Measurements from ENCODE around the gene GCLM.
"Not testable (repeated sequence)": the region's sequence is repeated elsewhere in the genome, so short reads cannot be mapped to it uniquely, and the experiment has no call there.

The GCLM gene, protein sequence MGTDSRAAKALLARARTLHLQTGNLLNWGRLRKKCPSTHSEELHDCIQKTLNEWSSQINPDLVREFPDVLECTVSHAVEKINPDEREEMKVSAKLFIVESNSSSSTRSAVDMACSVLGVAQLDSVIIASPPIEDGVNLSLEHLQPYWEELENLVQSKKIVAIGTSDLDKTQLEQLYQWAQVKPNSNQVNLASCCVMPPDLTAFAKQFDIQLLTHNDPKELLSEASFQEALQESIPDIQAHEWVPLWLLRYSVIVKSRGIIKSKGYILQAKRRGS

DNA sequence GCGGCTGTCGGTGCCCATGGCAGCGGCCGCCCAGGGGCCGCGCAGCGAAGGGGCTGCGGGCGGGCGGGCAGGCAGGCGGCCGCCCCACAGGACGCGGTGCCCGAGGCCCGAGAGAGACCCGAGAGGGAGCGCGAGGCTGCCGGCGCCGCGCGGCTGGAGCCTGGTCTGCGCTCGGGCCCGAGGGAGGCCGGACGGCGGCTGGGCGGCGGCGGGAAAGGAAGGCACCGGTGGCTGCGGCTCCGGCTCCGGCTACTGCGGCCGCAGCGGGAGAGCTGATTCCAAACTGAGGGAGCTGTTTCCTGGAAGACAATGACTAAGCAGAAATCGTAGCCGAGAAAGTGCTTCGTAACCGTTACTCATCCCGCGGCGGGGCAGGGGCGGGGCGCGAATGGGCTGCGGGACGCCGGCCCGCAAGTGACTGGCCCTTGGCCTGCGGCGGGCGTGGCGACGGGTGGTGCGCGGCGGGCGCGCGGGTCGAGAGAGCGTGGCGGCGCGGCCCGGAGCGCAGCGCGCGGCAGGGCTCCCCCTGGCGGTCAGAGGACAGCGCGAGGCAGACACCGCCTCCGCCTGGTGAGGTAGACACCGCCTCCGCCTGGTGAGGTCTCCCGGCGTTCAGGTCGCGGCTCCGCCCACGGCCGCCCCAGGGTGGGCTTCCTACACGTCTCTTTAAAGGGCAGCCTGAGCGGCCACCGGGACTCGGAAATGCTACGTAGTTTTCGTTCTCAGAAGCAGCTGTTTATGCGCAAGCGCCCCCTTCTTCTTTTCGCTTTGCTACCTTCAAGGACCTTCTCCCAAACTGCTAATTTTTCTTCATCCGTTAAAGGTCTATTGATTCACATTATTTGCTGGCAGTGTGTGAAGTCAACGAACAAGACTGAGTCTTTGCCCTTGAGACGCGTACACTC is at the start of gene GCLM:
Gene GCLM (minus strand): TSS at position 285 of the 905 bp plus-strand sequence. CDS start 267 bp downstream, at position 18.
- peak; percentile 73 to 90 (median 84) for DNase-seq

DNA sequence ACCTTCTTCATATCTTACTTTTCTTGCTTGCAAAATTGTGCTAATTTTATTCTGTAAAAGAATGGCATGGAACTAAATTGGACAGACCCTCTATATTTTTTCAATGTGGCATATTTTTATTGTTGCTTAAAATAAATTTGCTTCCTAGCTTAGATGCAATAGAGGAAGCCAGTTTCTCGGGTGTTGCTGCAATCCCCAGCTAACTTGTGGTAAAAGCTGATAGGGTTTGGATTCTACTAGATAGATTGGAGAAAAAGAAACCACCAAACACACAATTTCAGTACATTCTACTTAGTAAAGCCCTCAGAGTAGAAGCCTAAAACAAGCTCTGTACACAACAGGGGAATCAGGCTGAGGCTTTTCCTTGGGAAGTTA is 49.5 kb upstream of the GCLM start:
- DNase-seq, result no peak

DNA sequence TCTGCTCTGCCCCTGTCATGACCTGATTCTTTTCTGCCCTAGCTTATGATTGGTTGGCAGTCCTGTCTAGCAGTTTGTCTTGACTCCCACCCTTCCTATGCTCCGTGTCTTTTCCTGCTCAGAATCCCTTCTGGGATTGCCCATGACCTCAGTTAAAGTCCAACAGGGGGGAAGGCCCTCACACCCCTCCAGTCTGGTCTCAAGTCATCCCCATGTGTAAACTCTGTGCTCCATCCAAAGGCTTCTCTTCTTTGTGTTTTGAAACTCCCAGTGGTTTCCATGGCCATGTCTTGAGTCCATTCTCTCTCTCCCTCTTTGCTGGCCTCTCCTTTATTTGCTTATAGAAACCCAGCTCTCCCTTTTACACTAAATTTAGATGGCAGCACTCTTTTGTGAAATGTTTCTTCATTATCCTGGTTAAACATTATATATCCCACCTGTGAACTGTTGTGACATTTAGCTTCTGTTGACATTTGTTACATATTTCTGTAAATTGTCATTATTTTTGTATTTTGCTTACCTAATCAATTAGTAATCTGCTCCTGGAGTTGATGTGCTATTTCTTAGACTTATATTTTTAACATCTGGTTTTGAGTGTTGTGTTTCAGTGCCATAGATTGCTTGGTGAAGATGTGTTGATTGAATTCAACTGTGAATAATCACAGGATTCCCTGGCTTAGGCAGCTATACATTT is 48.9 kb upstream of the GCLM start:
- no peak for DNase-seq

DNA sequence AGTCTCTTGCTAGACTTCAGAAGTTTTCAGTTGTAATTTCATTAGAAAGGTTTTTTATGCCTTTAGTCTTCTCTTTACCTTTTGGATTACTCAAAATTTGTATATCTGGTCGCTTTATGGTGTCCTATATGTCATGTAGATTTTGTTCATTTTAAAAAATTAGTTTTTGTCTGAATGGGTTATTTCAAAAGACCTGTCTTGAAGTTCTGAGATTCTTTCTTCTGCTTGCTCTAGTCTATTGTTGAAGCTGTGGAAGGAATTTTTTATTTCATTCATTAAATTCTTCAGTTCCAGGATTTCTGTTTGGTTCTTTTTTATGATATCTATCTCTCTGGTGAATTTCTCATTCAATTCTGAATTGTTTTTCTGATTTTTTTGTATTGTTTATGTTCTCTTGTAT is 46.5 kb upstream of the GCLM start:
- no peak for DNase-seq

DNA sequence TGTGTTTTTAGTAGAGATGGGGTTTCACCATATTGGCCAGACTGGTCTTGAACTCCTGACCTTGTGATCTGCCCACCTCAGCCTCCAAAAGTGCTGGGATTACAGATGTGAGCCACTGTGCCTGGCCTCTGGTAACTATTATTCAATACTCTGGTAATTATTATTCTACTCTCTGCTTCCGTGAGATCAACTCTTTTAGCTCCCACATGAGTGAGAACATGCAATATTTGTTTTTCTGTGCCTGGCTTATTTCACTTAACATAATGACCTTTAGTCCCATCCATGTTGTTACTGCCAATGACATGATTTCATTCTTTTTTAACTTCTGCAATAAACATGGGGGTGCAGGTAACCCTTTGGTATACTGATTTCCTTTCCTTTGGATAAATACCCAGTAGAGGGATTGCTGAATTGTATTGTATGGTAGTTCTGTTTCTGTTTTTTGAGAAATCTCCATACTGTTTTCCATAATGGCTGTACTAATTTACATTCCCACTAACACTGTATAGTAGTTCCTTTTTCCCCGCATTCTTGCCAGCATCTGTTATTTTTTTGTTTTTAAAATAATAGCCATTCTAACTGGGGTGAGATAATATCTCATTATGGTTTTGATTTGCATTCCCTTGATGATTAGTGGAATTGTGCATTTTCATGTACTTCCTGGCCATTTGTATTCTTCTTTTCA is 37.9 kb upstream of the GCLM start:
- DNase-seq, result not testable (repeated sequence)

DNA sequence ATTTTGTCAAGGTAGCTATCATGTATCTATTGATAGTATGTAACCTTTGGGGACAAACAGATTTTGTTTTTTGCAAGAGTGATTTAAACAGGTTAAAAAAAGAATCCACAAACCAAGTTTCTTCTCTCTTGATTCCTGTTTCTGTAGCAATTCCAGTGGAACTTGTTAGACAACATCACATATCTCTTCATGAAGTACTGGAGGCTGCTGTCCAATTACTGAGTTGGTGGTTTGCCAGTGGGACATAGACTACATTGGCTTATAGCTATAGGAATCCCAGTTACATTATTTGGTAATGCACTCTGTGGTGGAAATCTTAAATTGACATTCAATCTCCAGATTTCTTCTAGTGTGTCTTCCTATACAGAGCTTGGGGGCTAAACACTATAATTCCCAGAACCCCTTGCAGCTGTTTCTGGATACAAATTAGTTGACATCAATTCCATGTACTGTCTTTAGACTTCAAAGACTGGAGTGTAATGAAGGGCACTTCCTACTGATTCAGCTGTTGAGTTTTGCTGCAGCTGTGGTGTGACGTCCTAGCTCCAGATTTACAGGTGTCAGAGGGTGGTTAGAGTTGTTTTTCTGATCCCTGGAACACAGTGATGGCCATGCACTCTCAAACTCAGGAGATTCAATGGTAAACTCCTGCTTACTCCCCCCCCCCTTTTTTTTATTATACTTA is 29.4 kb upstream of the GCLM start:
- no peak for DNase-seq

DNA sequence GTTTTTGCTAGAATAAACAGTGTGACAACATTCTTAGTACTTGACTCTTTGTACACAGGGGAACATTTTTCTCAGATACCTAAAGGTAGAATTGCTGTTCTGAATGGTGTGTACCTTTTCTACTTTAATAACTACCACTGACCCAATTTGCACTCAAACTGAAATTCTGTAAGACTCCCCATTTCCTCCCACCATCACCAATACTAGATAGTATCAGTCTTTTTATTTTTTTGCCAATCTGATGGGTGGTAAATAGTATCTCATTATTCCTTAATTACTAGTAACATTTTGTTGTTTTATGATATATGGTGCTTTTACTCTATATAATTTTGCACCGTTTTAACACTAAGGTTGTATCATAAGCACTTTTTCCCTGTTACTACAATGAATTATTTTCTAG is 28.8 kb upstream of the GCLM start:
- DNase-seq, result no peak

DNA sequence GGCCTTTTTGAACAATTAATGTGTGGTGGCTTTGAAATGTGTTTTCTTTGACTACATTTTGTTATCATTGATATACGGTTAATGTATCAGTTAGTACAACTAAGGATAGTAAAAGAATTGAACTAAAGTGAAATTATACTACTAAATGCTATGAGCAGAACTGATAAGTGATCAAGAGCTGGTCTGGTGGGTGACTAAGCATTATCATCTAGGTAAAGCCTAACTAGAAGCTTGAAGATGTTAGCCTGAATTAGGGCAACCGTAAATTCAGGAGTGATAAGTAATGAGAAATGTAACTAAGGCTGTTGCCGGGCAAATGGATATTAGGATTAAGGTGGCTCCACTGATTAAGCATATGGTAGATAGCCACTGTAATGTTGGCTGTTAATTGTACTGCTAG is 16.0 kb upstream of the GCLM start:
- no peak for DNase-seq

DNA sequence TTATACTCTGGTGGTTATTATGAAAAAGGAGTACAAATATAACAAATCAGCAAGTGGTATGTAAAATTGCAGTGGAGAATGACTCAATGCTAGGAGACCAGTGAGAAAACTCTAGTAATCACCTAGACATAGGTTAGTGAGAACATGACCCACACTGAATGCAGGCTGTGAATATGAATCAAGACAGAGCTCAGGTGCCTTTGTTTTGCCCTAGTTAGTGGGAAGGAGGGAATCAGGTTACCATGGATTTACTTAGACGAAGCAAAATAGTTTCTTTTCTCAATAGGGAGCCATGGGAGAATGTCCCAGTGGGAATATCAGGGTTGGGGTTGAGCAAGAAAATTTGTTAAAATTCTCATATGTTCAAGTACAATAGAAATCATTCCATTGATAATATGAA is 10.6 kb upstream of the GCLM start:
- DNase-seq, result no peak

DNA sequence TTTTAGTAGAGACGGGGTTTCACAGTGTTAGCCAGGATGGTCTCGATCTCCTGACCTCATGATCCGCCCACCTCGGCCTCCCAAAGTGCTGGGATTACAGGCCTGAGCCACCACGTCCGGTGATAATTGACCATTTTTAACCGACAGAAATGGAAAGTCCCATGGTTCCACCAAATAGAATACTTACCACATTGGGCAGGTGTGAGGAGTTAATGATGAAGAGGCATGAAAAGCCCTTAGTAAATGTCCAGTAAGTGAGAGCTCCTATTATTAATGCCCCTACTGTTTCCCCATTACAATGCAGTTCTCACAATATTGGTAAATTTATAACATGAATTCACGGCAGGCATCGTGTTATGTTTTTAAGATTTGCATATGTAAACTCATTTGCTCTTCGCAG is 8.1 kb upstream of the GCLM start:
- DNase-seq, result no peak

DNA sequence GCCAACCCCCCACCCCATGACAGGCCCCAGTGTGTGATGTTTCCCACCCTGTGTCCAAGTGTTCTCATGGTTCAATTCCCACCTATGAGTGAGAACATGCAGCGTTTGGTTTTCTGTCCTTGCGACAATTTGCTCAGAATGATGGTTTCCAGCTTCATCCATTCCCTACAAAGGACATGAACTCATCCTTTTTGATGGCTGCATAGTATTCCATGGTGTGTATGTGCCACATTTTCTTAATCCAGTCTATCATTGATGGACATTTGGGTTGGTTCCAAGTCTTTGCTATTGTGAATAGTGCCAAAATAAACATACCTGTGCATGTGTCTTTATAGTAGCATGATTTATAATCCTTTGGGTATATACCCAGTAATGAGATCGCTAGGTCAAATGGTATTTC is 1.6 kb upstream of the GCLM start:
- not testable (repeated sequence) for DNase-seq

DNA sequence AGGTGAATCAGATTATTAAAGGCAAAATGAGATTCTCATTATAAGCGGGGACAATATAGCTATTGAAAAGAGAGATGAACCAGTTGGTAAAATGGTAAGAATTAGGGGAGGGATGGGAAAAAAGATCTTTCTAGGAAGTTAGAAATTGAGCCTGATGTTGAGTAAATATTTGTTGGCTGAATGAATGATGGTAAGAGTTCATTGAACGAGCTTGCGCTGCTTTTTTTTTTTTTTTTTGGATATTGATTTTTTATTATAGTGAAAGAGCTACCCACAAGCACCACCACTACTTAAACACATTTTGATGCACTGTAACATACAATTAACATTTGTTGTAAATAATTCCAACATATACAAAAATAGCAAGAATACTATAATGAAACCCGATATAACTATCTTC is 1.1 kb upstream of the GCLM start:
- no peak for DNase-seq

DNA sequence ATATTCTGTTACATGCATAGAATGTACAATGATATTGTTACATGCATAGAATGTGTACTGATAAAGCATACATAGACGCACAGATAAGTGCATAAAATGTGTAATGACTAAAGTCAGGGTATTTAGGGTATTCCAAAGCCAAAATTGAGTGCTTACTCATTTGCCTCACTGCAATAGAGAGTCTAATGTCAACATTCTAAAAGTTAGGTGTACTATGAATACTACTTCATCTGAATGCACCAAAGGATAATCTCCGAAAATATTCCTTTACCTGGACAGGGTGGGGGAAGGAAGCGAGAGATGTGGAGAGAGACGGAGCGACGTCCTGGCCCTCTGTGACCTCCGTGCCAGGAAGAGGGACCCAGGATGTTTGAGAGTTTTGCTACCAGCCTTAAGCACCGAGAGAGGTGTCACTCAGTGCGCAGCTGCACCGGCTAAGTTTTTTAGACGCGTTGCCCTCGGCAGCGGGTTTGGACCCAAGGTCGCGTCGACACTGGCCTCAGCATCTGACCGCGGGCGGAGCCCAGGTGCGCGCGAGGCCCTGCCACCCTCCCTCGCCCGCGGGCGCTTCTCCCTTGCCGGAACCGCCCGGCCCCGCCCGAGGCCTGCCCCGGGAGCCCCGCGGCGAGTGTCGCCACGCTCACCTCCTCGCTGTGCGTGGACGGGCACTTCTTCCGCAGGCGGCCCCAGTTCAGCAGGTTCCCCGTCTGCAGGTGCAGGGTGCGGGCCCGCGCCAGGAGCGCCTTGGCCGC is 660 bp downstream of the GCLM start:
- DNase-seq, result peak; percentile 18 to 78 (median 56)

DNA sequence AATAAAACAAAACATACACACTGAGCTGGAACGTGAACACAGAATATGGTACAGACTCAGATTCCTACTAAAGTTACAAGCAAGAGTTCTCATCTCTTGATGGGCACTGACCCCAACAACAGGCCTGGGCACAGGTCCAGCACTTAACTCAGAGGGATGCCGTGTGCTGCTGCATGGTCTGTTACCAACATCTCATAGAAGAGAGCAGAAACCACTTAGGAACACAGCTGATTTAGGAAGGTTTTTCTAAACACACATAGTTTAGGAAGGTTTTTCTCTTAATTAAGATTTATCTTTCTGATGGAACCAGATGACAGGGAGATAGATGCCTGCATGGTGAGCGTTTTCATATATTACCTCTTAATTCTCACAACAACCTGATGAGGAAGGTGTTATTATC is 1.5 kb downstream of the GCLM start:
- DNase-seq, result no peak

DNA sequence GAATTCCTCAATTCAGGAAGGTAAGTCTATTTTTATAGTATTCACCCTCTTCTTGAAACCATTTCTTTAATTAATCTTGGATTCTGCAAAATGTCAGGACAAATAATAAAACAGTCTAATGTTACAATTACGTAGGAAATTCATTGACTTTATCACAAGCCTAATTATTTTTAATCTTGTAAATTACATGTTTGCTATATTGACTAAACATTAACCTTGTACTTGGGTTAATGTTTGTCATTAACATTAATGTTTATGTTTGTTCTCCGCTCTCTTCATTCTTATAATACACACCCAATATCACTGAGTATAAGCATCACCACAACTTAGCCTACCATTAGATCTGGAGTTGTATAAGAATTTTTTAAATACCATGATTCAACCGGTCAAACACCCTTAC is 2.8 kb downstream of the GCLM start:
- DNase-seq, result no peak

DNA sequence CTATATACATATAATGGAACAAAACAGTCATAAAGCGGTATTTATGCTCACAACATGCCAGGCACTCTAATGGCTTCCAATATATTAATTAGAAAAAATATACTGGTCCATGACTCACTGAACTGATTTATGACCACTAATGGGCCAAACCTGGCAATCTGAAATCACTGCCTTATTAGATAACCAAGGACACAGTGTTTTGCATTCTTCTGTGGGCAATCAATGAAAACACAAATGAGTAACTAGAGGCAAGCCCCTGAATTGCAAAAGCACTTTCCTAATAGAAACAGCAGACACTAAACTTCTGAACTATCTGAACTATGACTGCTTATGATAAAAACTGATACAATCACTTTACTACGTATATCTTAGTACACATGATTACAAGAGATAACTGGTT is 3.5 kb downstream of the GCLM start:
- no peak for DNase-seq

DNA sequence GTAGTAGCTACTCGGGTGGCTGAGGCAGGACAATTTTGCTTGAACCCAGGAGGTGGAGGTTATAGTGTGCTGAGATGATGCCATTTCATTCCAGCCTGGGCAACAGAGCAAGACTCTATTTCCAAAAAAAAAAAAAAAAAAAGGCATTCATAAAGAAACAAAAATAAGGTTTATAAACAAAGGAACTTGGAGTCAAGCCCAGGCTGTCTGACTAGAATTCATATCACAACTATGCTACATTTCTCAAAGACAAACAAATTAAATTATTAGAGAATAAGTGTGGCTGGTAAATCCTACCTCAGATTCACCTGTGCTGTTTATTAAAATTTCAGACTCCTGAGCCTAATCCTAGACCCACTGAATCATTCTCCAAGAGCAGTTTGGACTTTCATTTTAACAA is 4.2 kb downstream of the GCLM start:
- DNase-seq, result no peak

DNA sequence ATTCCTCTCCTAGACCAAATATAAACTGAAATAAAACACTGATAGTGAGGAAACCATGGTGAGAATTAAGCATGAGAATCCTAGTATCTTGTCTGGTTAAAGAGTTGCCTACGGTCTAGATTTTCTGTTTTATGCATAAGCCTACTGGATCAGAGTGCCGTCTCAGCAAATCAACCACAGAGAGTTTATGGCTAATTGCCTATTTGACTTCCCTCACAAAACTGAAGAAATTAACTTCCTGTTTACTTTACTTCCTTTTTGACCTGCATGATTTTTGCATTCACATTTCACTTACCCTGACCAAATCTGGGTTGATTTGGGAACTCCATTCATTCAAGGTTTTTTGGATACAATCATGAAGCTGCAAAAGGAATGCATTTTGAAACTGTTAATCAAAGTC is 5.0 kb downstream of the GCLM start:
- DNase-seq, result no peak

DNA sequence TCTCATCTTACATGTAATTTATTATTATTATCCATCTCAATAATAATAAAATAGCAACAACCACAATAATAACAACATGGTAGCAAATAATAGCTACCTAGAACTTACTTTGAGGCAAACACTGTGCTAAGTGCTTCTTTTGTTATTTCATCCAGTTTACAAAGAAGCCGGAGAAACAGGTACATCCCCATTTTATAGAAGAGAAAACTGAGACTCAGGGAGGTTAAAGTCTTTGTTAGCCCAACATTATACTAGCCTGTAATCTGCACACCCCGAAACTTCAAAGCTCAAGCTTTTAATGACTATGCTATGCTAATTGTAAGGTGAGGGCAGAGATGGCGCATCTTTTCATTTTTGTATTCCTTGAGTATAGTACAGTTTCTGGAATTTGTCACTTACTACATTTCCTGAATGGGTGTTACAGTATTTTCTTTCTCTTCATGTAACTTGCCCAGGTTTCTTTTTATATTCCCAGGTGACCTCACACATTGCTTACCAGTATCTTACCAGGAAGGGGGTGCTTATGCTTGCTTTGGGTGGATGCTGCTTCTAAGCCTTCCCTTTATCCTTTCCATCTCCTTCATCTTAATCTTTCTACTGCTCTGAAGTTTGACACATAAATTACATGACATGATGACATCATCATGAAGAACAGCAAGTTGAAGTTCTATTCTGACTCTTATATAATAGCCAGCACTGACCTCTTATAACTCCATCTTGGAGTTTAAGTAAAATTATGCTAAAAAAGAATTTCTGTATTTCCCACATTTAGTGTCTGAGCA is 8.3 kb downstream of the GCLM start:
- DNase-seq, result no peak

DNA sequence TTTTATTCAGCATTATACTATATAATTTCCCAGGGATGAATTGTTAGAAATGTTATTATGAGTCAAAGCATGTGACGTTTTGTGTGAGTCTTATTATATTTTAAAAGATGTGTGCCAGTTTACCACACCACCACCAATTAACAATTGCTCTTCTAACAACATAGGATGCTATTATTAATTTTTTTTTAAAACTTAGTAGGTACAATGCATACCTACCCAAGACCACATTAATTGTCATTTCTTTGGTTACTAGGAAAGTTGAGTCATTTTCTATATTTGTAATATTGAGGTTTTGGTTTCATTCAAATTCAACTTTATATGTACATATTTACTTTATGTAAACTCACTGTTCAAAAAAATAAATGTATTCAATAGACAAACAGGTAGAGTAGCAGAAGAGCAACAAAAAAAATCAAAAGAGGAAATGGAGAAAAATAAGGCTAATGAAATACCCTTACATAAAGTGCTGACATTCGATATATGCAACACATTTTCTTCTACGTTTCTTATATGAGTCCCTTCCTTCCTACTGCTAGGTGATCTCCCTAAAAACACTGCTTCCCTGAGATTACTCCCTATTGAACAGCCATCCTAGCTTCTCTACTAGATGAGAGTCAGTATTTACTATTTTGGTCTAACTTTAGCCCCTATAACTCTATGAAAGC is 9.6 kb downstream of the GCLM start:
- no peak for DNase-seq
